ENCODE data around the gene UNC13A. TPM values are rescaled to one million over a fixed set of nuclear protein-coding genes. Genes with fewer than 3 reads are reported as not detected.
A peak's percentile ranks its signal among the peaks of the same experiment; 100 is the strongest.

Gene UNC13A
- total and polyA plus RNA-seq, 2 of the 8 experiments (the other 6 are each of a cell fraction or from before 2014, with no cell fraction given) = 13.1 to 47.6 TPM

- H4K5ac ChIP-seq (ENCODE audit: insufficient read length, low read depth, low read length) = no peak overlapping the region
- H3K9me3 ChIP-seq (ENCODE audit: insufficient read depth in 2 of 2, low read depth in 1 of 2, low read length in 1 of 2) = no peaks in the 10 kb centered on the region
- H2BK12ac ChIP-seq (ENCODE audit: low read depth, low read length) = peak overlapping the region; percentile 81; the same call in 1 of the 2 replicates
- H2BK120ac ChIP-seq (replicated peaks; ENCODE audit: low read depth, low read length) = no peak overlapping the region
- H3K79me1 ChIP-seq (ENCODE audit: low read depth, low read length) = no peaks in the 10 kb centered on the region
- H3K4me2 ChIP-seq (ENCODE audit: insufficient read depth in 1 of 2, low read depth in 2 of 2, low read length in 2 of 2) = no peak overlapping the region
- H3K9ac ChIP-seq (replicated peaks in 1 of 4; ENCODE audit: extremely low read depth in 1 of 4, low read depth in 3 of 4, low read length in 3 of 4) = no peak overlapping the region
- H4K8ac ChIP-seq (ENCODE audit: extremely low read depth, insufficient read depth, low read length) = no peak overlapping the region; the same call in 1 of the 2 replicates
- H2AK5ac ChIP-seq (ENCODE audit: low read depth, low read length) = peak overlapping the region; percentile 59
- H3K18ac ChIP-seq (ENCODE audit: extremely low read depth, low read length) = no peak overlapping the region
- H3K4me1 ChIP-seq (replicated peaks in 1 of 4; ENCODE audit: control insufficient read depth in 3 of 4, insufficient read depth in 4 of 4, low read length in 3 of 4) = peaks cover 3 to 18% (median 10%) of the 10 kb centered on the region in 4 experiments; a peak in 6 of 7 replicates
- no peak overlapping the region for H3K4ac ChIP-seq (replicated peaks; ENCODE audit: insufficient read length, low read depth, low read length)
- H3K27me3 ChIP-seq (replicated peaks in 1 of 4; ENCODE audit: control insufficient read depth in 3 of 4, extremely low read depth in 1 of 4, insufficient read depth in 3 of 4, low read length in 3 of 4) = no peaks in the 10 kb centered on the region; a peak in 1 of 7 replicates
- H2BK5ac ChIP-seq (ENCODE audit: low read depth, low read length) = 0 out of 2 replicates have a peak overlapping the region, but pooled peaks have one; percentile 20
- no peak overlapping the region for H3K56ac ChIP-seq (replicated peaks; ENCODE audit: insufficient read length, low read depth, low read length)
- peaks cover 5% of the 10 kb centered on the region; the same call in 1 of the 2 replicates for H3K23me2 ChIP-seq (ENCODE audit: low read depth, low read length)
- TF ChIP-seq POLR2A (IDR thresholded peaks at IDR 0.05; ENCODE audit: control extremely low read depth in 1 of 2, low read depth in 2 of 2, low read length in 2 of 2) (no peak), SUZ12 (IDR thresholded peaks at IDR 0.05; ENCODE audit: low read length) (no peak), RFX5 (IDR thresholded peaks at IDR 0.05; ENCODE audit: borderline replicate concordance, low read depth, low read length) (no peak), RNF2 (IDR thresholded peaks at IDR 0.05; ENCODE audit: borderline replicate concordance, low read depth, low read length, missing control alignments, poor library complexity, severe bottlenecking) (no peak), RAD21 (IDR thresholded peaks at IDR 0.05 in 1 of 2, conservative IDR thresholded peaks at IDR 0.05 in 1 of 2; ENCODE audit: low read depth in 2 of 2, low read length in 2 of 2) (no peak), ASH2L (IDR thresholded peaks at IDR 0.05; ENCODE audit: low read length) (no peak), POLR2AphosphoS5 (IDR thresholded peaks at IDR 0.05; ENCODE audit: low read depth, low read length) (no peak), FOSL1 (IDR thresholded peaks at IDR 0.05; ENCODE audit: insufficient read depth, low read depth, low read length) (no peak), CHD2 (IDR thresholded peaks at IDR 0.05; ENCODE audit: low read length) (no peak), RBBP5 (IDR thresholded peaks at IDR 0.05; ENCODE audit: borderline replicate concordance, low read depth, low read length) (no peak), GTF2F1 (IDR thresholded peaks at IDR 0.05; ENCODE audit: borderline replicate concordance, low read depth, low read length) (no peak), HDAC6 (IDR thresholded peaks at IDR 0.05; ENCODE audit: low read depth, low read length) (no peak)
- peaks cover 0 to 6% of the 10 kb centered on the region in 2 experiments for H4K20me1 ChIP-seq (replicated peaks in 1 of 2; ENCODE audit: control insufficient read depth in 1 of 2, insufficient read depth in 2 of 2, low read length in 2 of 2)
- H3K23ac ChIP-seq (ENCODE audit: insufficient read length) = no peak overlapping the region
- ChIA-PET CTCF (ENCODE audit: partially characterized antibody) (interaction anchor here (0.6 to 5.7 kb wide), 9 partner anchors 14 to 560 kb away, joined by 3 to 34 read pairs (median 5); partner anchors contain the start of gene SLC27A1), POLR2A (ENCODE audit: partially characterized antibody) (interaction anchor here (0.6 to 1.4 kb wide), 6 partner anchors 15 to 265 kb away, joined by 3 to 4 read pairs (median 3); no protein-coding TSS in a partner anchor)
- H3K79me2 ChIP-seq (ENCODE audit: control insufficient read depth in 1 of 2, insufficient read depth in 2 of 2, low read length in 2 of 2) = no peaks in the 10 kb centered on the region
- H2BK20ac ChIP-seq (ENCODE audit: low read length) = no peak overlapping the region
- H3K14ac ChIP-seq (ENCODE audit: insufficient read length) = no peak overlapping the region
- FAIRE-seq = no peak
- WGBS, 2 experiments (ENCODE audit: extremely low coverage in 1 of 2, insufficient coverage in 1 of 2, insufficient read length in 1 of 2, insufficient replicate concordance in 2 of 2, low coverage in 1 of 2, low lambda C conversion rate in 2 of 2, missing lambda C conversion rate in 1 of 2) = 79% methylated on average over 7 of the region's 7 CpGs; no CpG with 5 or more reads in 1 of the 2 experiments
- H2BK15ac ChIP-seq (ENCODE audit: low read length) = 0 out of 2 replicates have a peak overlapping the region, but pooled peaks have one; percentile 61
- no peaks in the 10 kb centered on the region for H3K36me3 ChIP-seq (ENCODE audit: control insufficient read depth in 2 of 4, insufficient read depth in 4 of 4, low read length in 3 of 4)
- no peak overlapping the region for H2AFZ ChIP-seq (ENCODE audit: low read length)
- no peak overlapping the region for H3K4me3 ChIP-seq (ENCODE audit: extremely low read depth in 1 of 4, insufficient read depth in 2 of 4, low read depth in 3 of 4, low read length in 4 of 4)
- no peak overlapping the region for H4K91ac ChIP-seq (replicated peaks; ENCODE audit: insufficient read length, low read length)
- DNase-seq (ENCODE audit: low read depth in 1 of 2, low spot score in 2 of 2) = no peak
- H3K27ac ChIP-seq (ENCODE audit: low read depth, low read length) = no peak overlapping the region
These were observed 85.2 kb downstream of the UNC13A start for GRCh38 chr19:17602872-17603510.
